Body of pancreas (tissue), 4 donors: ENCODE data around the gene ZFHX3.

Experiments
- POLR2A ChIP-seq, 3 donors: fragments of 450-650 bp; IDR thresholded peaks; one replicate each; pipeline ENCODE4 v1.6.1; 2016; ENCODE audit warnings: antibody characterized with exemption in 3 of 3, mild to moderate bottlenecking in 2 of 3
- TF ChIP-seq, protein P1 (sequence below), 7 experiments: fragments of 450-650 bp in 4 of 7; fragments of 200-600 bp in 3 of 7; sonication (generic) in 3 of 7; IDR thresholded peaks; one replicate each; pipeline ENCODE4 v1.5.1; 2016 to 2019; ENCODE audit warnings: antibody characterized with exemption in 7 of 7

GRCh38 chr16:72807245-72807644, 240.7 kb downstream of the ZFHX3 start:
- TF ChIP-seq, protein P1, sequence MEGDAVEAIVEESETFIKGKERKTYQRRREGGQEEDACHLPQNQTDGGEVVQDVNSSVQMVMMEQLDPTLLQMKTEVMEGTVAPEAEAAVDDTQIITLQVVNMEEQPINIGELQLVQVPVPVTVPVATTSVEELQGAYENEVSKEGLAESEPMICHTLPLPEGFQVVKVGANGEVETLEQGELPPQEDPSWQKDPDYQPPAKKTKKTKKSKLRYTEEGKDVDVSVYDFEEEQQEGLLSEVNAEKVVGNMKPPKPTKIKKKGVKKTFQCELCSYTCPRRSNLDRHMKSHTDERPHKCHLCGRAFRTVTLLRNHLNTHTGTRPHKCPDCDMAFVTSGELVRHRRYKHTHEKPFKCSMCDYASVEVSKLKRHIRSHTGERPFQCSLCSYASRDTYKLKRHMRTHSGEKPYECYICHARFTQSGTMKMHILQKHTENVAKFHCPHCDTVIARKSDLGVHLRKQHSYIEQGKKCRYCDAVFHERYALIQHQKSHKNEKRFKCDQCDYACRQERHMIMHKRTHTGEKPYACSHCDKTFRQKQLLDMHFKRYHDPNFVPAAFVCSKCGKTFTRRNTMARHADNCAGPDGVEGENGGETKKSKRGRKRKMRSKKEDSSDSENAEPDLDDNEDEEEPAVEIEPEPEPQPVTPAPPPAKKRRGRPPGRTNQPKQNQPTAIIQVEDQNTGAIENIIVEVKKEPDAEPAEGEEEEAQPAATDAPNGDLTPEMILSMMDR (IDR thresholded peaks at IDR 0.05), result no peak
- TF ChIP-seq POLR2A (IDR thresholded peaks at IDR 0.05), result no peak
